GM12891 (cell line): ENCODE measurements around the gene GNPTAB.

Source experiments
- PAX5 ChIP-seq: IDR thresholded peaks from 2 replicates; pipeline ENCODE4 v1.6.1; 2011; ENCODE audit warnings: low read length, moderate library complexity, mild to moderate bottlenecking; ENCODE audit not compliant: insufficient read depth, severe bottlenecking
- POLR2A ChIP-seq: IDR thresholded peaks from 2 replicates; pipeline ENCODE4 v1.6.1; 2011; ENCODE audit warnings: low read depth, low read length, control low read depth
- POLR2AphosphoS5 ChIP-seq: IDR thresholded peaks from 2 replicates; pipeline ENCODE4 v1.6.1; 2011; ENCODE audit warnings: low read depth, low read length, control low read depth
- SPI1 ChIP-seq: IDR thresholded peaks from 2 replicates; pipeline ENCODE4 v1.6.1; 2011; ENCODE audit warnings: low read depth, low read length, control low read depth
- TAF1 ChIP-seq: IDR thresholded peaks from 2 replicates; pipeline ENCODE4 v1.6.1; 2011; ENCODE audit warnings: low read depth, low read length, control low read depth

DNA sequence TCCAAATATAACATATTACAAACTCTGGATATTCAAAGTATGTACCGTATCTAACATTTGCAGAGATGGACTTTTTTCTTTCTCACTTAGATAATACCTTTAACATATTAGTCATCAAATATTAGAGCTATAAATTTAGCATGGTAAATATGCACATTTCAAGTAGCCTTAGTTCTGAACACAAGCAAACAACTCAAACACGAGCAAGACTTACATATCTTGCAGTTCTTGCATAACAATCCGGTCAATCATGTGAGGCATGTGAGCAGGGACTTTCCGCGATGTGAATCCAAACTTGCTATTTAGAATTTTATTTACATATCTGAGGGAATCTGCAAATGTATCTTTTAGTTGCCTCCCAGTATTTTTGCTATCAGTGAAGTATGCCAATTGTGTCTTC lies 69.4 kb downstream of the GNPTAB start:
- no peak for TF ChIP-seq POLR2AphosphoS5
- TF ChIP-seq POLR2A = no peak
- no peak for TF ChIP-seq PAX5
- TF ChIP-seq TAF1 = no peak
- TF ChIP-seq SPI1 = no peak
